Measurements from ENCODE around the gene MAD1L1.

MAD1L1 gene

GRCh38 chr7:2105917-2106316 lies 126.8 kb downstream of the MAD1L1 start (continued):
- TF ChIP-seq BCL6B (tag by site-specific recombination; IDR thresholded peaks at IDR 0.05) (no peak), KLF10 (tag by site-specific recombination; IDR thresholded peaks at IDR 0.05) (no peak), OVOL3 (tag by site-specific recombination; IDR thresholded peaks at IDR 0.05) (no peak), ZNF529 (tag by site-specific recombination; IDR thresholded peaks at IDR 0.05; ENCODE audit: insufficient replicate concordance) (no peak), ZNF146 (tag by site-specific recombination; IDR thresholded peaks at IDR 0.05) (no peak), KLF7 (tag by site-specific recombination; IDR thresholded peaks at IDR 0.05; ENCODE audit: borderline replicate concordance) (no peak)

- Histone ChIP-seq H3K4me1 (ENCODE audit: control insufficient read depth, insufficient read depth, low read length) (no peaks in the 10 kb centered on the region), H3K27ac (ENCODE audit: extremely low read depth, low read depth, low read length) (no peak overlapping the region), H3K9me3 (ENCODE audit: control insufficient read depth, insufficient read depth, low read depth, low read length) (no peaks in the 10 kb centered on the region), H3K36me3 (ENCODE audit: control insufficient read depth in 2 of 2, insufficient read depth in 1 of 2, low read length in 2 of 2) (no peaks in the 10 kb centered on the region), H3K4me3 (ENCODE audit: low read depth, low read length) (no peak overlapping the region)
- ChIA-PET CTCF (interaction anchor here (0.7 kb wide), 1 partner anchor 836 kb away, joined by 4 read pairs; no protein-coding TSS in a partner anchor), POLR2A (no interaction called here)
- TF ChIP-seq ZBTB20 (tag by site-specific recombination; IDR thresholded peaks at IDR 0.05) = no peak
- TF ChIP-seq GLI4 (tag by site-specific recombination; IDR thresholded peaks at IDR 0.05) = no peak
- TF ChIP-seq ZNF26 (tag by site-specific recombination; IDR thresholded peaks at IDR 0.05) = no peak
- TF ChIP-seq GFI1B (tag by site-specific recombination; IDR thresholded peaks at IDR 0.05) = no peak
- TF ChIP-seq ZNF449 (tag by site-specific recombination; IDR thresholded peaks at IDR 0.05) = no peak
- no peak for TF ChIP-seq SP3 (tag by site-specific recombination; IDR thresholded peaks at IDR 0.05)
- no peak for TF ChIP-seq BCL6B (tag by site-specific recombination; IDR thresholded peaks at IDR 0.05)
- TF ChIP-seq ZNF488 (tag by site-specific recombination; IDR thresholded peaks at IDR 0.05) = no peak
- TF ChIP-seq MEIS1 (CRISPR knock-in tag; IDR thresholded peaks at IDR 0.05; ENCODE audit: borderline replicate concordance) = no peak
- TF ChIP-seq SCRT2 (tag by site-specific recombination; IDR thresholded peaks at IDR 0.05) = no peak
- TF ChIP-seq ZNF398 (tag by site-specific recombination; IDR thresholded peaks at IDR 0.05) = no peak
- TF ChIP-seq ZBTB44 (tag by site-specific recombination; IDR thresholded peaks at IDR 0.05) = no peak
- no peak for TF ChIP-seq ZNF169 (tag by site-specific recombination; IDR thresholded peaks at IDR 0.05)
- no peak for TF ChIP-seq ZNF148 (tag by site-specific recombination; IDR thresholded peaks at IDR 0.05; ENCODE audit: borderline replicate concordance)
- TF ChIP-seq ZNF645 (tag by site-specific recombination; IDR thresholded peaks at IDR 0.05) = no peak
- TF ChIP-seq ZEB2 (tag by site-specific recombination; IDR thresholded peaks at IDR 0.05) = no peak
These were observed 127.5 kb downstream of the MAD1L1 start for GRCh38 chr7:2105280-2105679.

Measured in HEK293 (cell line).